Natural killer cell treated with Interleukin-12 subunit alpha and Interleukin-12 subunit beta and Interleukin-15 and Interleukin-18, amount 100 ng/mL, for 72 hours (primary cell): Measurements from ENCODE around the gene BTBD1. TPM values are rescaled to one million over a fixed set of nuclear protein-coding genes. Genes with fewer than 3 reads are reported as not detected.
"Not testable (repeated sequence)": the region's sequence is repeated elsewhere in the genome, so short reads cannot be mapped to it uniquely, and the experiment has no call there.

Experiments
- ATAC-seq, 2 donors: fragments of 150-1000 bp; cut with Tn5 transposase in 1 of 2; sonication (Bioruptor Pico), chemical (Tn5 transposase) in 1 of 2; 2 replicates each; pipeline ENCODE4 v1.10.0; 2021
- DNase-seq: peaks from one replicate; pipeline ENCODE4 v3.0.0; 2022; ENCODE audit warnings: low spot score
- H3K27ac Mint-ChIP-seq, 2 donors: 1 replicate in 1 of 2; 2 replicates in 1 of 2; pipeline ENCODE4 v1.8.0; 2022; ENCODE audit warnings: mixed read lengths in 2 of 2, mild to moderate bottlenecking in 1 of 2, moderate library complexity in 1 of 2
- H3K27me3 Mint-ChIP-seq, 2 donors: 1 replicate in 1 of 2; 2 replicates in 1 of 2; pipeline ENCODE4 v1.8.0; 2022; ENCODE audit warnings: mixed read lengths in 2 of 2
- H3K36me3 Mint-ChIP-seq: one replicate; pipeline ENCODE4 v1.8.0; 2022; ENCODE audit warnings: mixed read lengths
- H3K4me1 Mint-ChIP-seq, 2 donors: 1 replicate in 1 of 2; 2 replicates in 1 of 2; pipeline ENCODE4 v1.8.0; 2022; ENCODE audit warnings: low read depth in 2 of 2, mixed read lengths in 2 of 2, mild to moderate bottlenecking in 1 of 2
- H3K4me3 Mint-ChIP-seq: one replicate; pipeline ENCODE4 v1.8.0; 2022; ENCODE audit warnings: mixed read lengths
- H3K9me3 Mint-ChIP-seq: 2 replicates; pipeline ENCODE4 v1.8.0; 2022; ENCODE audit warnings: mixed read lengths
- total RNA-seq, 2 donors: library from RNA; stranded (reverse); gene quantifications; one replicate each; pipeline ENCODE4 v1.2.3, GENCODE V29; 2022

The BTBD1 gene
- total RNA-seq, 2 donors from 2014 or later = 63.3 to 71.9 TPM

GRCh38 chr15:83085864-83086552 is 19.0 kb upstream of the BTBD1 start:
- not testable (repeated sequence) for H3K36me3 Mint-ChIP-seq, H3K4me3 Mint-ChIP-seq, ATAC-seq, H3K27ac Mint-ChIP-seq, DNase-seq, H3K4me1 Mint-ChIP-seq, H3K9me3 Mint-ChIP-seq
- H3K27me3 Mint-ChIP-seq = peaks cover 6 to 16% of the 10 kb centered on the region in 2 donors

- not testable (repeated sequence) for ATAC-seq, H3K4me1 Mint-ChIP-seq, H3K27ac Mint-ChIP-seq, DNase-seq, H3K4me3 Mint-ChIP-seq, H3K36me3 Mint-ChIP-seq, H3K9me3 Mint-ChIP-seq
- peaks cover 6 to 18% of the 10 kb centered on the region in 2 donors for H3K27me3 Mint-ChIP-seq
Measured at GRCh38 chr15:83085461-83085860, 18.4 kb upstream of the BTBD1 start.

DNA sequence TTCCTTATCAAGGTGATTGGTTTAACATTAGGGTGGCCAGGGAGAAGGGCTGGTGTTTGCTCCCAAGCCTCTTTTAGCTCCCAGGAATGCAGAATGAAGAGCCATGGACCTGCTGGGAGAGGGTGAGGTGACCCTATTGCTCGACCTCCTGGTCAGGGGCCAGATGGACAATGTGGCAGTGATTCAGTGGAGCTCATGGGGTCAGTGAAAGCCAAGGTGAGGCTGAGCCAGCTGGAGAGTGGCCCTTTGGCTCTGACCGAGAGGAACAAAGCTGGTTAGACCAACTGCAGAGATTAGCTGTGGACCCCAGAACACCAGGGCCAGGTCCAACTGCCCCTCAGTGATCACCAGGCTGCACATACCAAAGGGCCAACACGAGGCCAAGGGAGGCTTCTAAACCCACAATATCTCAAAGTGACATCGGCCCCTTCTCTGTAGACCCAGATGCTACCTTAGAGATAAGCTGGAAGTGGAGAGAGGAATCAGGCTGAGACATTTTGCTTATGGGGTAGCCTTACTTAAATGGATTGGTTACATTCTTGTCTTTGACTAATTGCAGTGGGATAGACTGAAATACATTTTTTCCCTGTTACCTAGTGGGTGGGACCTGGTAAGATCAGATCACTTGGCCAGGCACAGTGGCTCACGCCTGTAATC is 15.8 kb upstream of the BTBD1 start:
- no peak for ATAC-seq
- H3K4me1 Mint-ChIP-seq = peaks cover 6 to 8% of the 10 kb centered on the region in 2 donors
- DNase-seq = no peak
- no peak overlapping the region for H3K4me3 Mint-ChIP-seq
- H3K27ac Mint-ChIP-seq = no peak overlapping the region
- no peaks in the 10 kb centered on the region for H3K36me3 Mint-ChIP-seq
- peaks cover 17 to 32% of the 10 kb centered on the region in 2 donors for H3K27me3 Mint-ChIP-seq
- H3K9me3 Mint-ChIP-seq = no peaks in the 10 kb centered on the region

DNA sequence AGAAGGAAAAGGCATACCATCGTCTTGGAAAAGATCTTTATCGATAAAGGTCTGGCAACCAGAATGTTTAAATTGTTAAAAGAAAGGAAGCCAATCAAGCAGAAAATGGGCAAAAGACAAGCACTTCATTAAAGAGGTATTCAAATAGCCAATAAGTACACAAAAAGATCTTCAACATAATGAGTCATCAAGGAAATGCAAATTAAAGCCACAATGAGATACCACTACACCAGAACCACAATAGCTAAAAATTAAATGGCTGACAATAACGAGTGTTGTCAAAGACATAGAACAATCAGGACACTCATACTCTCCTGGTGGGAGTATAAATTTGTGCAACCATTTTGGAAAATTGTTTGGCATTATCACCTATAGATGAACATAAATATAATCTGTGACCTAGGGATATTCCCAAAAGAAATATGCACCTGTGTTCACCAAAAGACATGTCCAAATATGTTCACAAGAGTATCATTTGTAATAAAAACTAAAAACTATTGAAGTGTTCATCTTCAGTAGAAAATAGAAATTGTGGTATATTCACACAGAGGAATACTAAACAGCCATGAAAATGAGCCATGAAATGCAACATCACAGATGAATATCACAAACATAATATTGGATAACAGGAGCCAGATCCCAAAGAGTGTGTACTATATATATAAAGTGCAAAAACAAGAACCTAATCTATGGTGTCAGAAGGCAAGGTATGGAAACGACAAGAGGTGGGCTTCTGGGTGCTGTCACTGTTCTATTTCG is 14.4 kb upstream of the BTBD1 start:
- Mint-ChIP-seq H3K9me3 (no peaks in the 10 kb centered on the region), H3K36me3 (no peaks in the 10 kb centered on the region), H3K27ac (no peak overlapping the region), H3K4me3 (no peak overlapping the region), H3K27me3 (peaks cover 24 to 39% of the 10 kb centered on the region in 2 donors), H3K4me1 (peaks cover 6 to 8% of the 10 kb centered on the region in 2 donors)
- no peak for DNase-seq
- ATAC-seq = peak in 1 of 2 donors; percentile 53

DNA sequence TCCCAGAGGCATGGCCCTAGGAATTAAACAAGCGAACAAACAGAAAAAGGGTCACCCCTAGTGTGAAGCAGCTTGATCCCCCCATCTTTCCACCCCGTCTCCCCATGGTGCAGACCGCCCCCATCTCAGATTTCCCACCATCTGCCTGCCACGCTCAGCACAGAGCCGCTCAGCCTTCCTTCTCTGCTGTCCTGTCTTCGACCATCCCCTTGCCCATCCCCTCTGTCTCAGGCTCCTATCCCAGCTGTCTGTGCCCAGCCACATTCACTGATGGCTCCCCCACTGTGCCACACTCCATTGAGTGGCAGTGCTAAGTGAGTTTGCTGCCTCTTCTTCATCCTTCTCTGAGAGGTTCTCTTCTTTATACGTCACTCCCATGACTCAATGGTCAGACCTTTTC is 11.7 kb upstream of the BTBD1 start:
- Mint-ChIP-seq H3K4me3 (no peak overlapping the region), H3K27ac (peak overlapping the region in 1 of 2 donors; percentile 8), H3K9me3 (peaks cover 3% of the 10 kb centered on the region), H3K27me3 (peaks cover 24 to 48% of the 10 kb centered on the region in 2 donors), H3K4me1 (peaks cover 6 to 8% of the 10 kb centered on the region in 2 donors), H3K36me3 (peaks cover 11% of the 10 kb centered on the region)
- ATAC-seq (no peak), DNase-seq (no peak)

- peaks cover 3% of the 10 kb centered on the region for H3K9me3 Mint-ChIP-seq
- H3K27me3 Mint-ChIP-seq = peaks cover 24 to 48% of the 10 kb centered on the region in 2 donors
- no peak overlapping the region for H3K27ac Mint-ChIP-seq
- peaks cover 11% of the 10 kb centered on the region for H3K36me3 Mint-ChIP-seq
- H3K4me1 Mint-ChIP-seq = peaks cover 6 to 8% of the 10 kb centered on the region in 2 donors
- no peak overlapping the region for H3K4me3 Mint-ChIP-seq
- DNase-seq = no peak
- no peak for ATAC-seq
Measured at GRCh38 chr15:83077491-83078230, 10.6 kb upstream of the BTBD1 start.

DNA sequence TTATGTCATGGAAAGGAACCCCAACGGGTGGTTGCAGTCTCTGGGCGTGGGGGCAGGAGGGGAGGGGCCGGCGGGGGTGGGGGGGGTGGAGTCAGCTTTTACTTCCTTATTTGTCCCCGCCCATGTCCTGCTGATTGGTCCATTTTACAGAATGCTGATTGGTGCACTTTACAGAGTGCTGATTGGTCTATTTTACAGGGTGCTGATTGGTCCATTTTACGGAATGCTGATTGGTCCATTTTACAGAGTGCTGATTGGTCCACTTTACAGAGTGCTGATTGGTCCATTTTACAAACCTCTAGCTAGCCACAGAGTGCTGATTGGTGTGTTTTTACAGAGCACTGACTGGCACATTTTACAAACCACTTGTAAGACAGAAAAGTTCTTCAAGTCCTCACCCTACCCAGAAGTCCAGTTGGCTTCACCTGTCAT is 2.2 kb upstream of the BTBD1 start:
- Mint-ChIP-seq H3K4me1 (peaks cover 5 to 20% of the 10 kb centered on the region in 2 donors), H3K36me3 (peaks cover 20% of the 10 kb centered on the region), H3K27ac (peak overlapping the region in 1 of 2 donors; percentile 36)
- H3K27me3 Mint-ChIP-seq, H3K9me3 Mint-ChIP-seq, ATAC-seq, H3K4me3 Mint-ChIP-seq, DNase-seq: not testable (repeated sequence)

GRCh38 chr15:83068054-83068453 is 1.0 kb upstream of the BTBD1 start:
- ATAC-seq (no peak), DNase-seq (no peak)
- H3K9me3 Mint-ChIP-seq = no peaks in the 10 kb centered on the region
- H3K36me3 Mint-ChIP-seq = peaks cover 17% of the 10 kb centered on the region
- peak overlapping the region; percentile 66 for H3K4me3 Mint-ChIP-seq
- peak overlapping the region; percentile 66 to 67 for H3K27ac Mint-ChIP-seq
- no peaks in the 10 kb centered on the region for H3K27me3 Mint-ChIP-seq
- peaks cover 5 to 20% of the 10 kb centered on the region in 2 donors for H3K4me1 Mint-ChIP-seq

GRCh38 chr15:83067638-83067962 is 548 bp upstream of the BTBD1 start:
- ATAC-seq = no peak
- no peak for DNase-seq
- Mint-ChIP-seq H3K27ac (peak overlapping the region; percentile 66 to 67), H3K4me3 (peak overlapping the region; percentile 66), H3K27me3 (no peaks in the 10 kb centered on the region), H3K4me1 (peaks cover 5 to 20% of the 10 kb centered on the region in 2 donors), H3K9me3 (no peaks in the 10 kb centered on the region), H3K36me3 (peaks cover 17% of the 10 kb centered on the region)

- DNase-seq (no peak), ATAC-seq (no peak)
- H3K36me3 Mint-ChIP-seq = peaks cover 11% of the 10 kb centered on the region
- peaks cover 5 to 20% of the 10 kb centered on the region in 2 donors for H3K4me1 Mint-ChIP-seq
- H3K9me3 Mint-ChIP-seq = no peaks in the 10 kb centered on the region
- no peak overlapping the region for H3K4me3 Mint-ChIP-seq
- H3K27me3 Mint-ChIP-seq = no peaks in the 10 kb centered on the region
- H3K27ac Mint-ChIP-seq = peak overlapping the region; percentile 73 to 90
Measured at GRCh38 chr15:83066034-83066733, 868 bp downstream of the BTBD1 start.

DNA sequence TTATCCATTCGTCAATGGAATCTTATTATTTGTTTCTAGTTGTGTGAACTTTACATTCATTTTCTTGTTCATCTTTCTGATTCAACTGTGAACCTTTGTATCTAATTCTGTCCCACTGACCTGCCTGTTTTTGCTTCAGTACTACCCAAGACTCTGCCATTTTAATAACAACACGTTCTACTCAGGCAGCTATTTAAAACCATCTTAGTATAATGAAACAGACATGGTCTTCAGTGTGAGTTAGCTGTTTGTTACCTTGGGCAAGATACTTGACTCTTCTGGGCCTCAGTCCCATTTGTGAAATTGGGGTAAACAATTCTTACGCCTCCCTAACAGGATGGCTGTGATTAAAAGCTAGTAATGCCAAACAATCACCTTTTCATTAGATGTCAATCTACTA is 1.6 kb downstream of the BTBD1 start:
- Mint-ChIP-seq H3K27ac (peak overlapping the region; percentile 73 to 90), H3K27me3 (no peaks in the 10 kb centered on the region), H3K4me3 (no peak overlapping the region), H3K36me3 (peaks cover 11% of the 10 kb centered on the region), H3K4me1 (peaks cover 5 to 20% of the 10 kb centered on the region in 2 donors), H3K9me3 (no peaks in the 10 kb centered on the region)
- ATAC-seq (no peak), DNase-seq (no peak)

GRCh38 chr15:83064859-83065258 is 2.2 kb downstream of the BTBD1 start:
- Mint-ChIP-seq H3K27ac (peak overlapping the region; percentile 73 to 90), H3K27me3 (no peaks in the 10 kb centered on the region), H3K4me3 (no peak overlapping the region), H3K36me3 (peaks cover 11% of the 10 kb centered on the region), H3K4me1 (peaks cover 5 to 20% of the 10 kb centered on the region in 2 donors), H3K9me3 (no peaks in the 10 kb centered on the region)
- no peak for ATAC-seq
- no peak for DNase-seq

GRCh38 chr15:83063551-83063950 is 3.5 kb downstream of the BTBD1 start:
- no peaks in the 10 kb centered on the region for H3K9me3 Mint-ChIP-seq
- no peaks in the 10 kb centered on the region for H3K27me3 Mint-ChIP-seq
- peaks cover 5 to 22% of the 10 kb centered on the region in 2 donors for H3K4me1 Mint-ChIP-seq
- ATAC-seq (no peak), DNase-seq (no peak)
- no peak overlapping the region for H3K27ac Mint-ChIP-seq
- no peak overlapping the region for H3K4me3 Mint-ChIP-seq
- peaks cover 11% of the 10 kb centered on the region for H3K36me3 Mint-ChIP-seq
